Left lung (tissue), 10 donors: Measurements from ENCODE around the gene KXD1. TPM values are rescaled to one million over a fixed set of nuclear protein-coding genes. Genes with fewer than 3 reads are reported as not detected.

Source experiments
- ATAC-seq: fragments of 200-7000 bp; cut with Tn5 transposase; one replicate; pipeline ENCODE4 v1.9.1; 2020; ENCODE audit warnings: moderate library complexity
- DNase-seq, 4 donors: peaks; one replicate each; pipeline ENCODE4 v3.0.0-alpha.2; 2013 to 2020
- H3K27ac ChIP-seq, 2 donors: fragments of 200-600 bp; sonication (generic) in 1 of 2; one replicate each; pipeline versions ENCODE4 v1.5.0 to v1.8.0; 2020 to 2021
- H3K27me3 ChIP-seq, 2 donors: fragments of 200-600 bp; sonication (generic) in 1 of 2; one replicate each; pipeline versions ENCODE4 v1.5.0 to v1.8.0; 2020 to 2021
- H3K36me3 ChIP-seq, 2 donors: fragments of 200-600 bp; sonication (generic) in 1 of 2; one replicate each; pipeline versions ENCODE4 v1.5.0 to v1.8.0; 2020 to 2021
- H3K4me1 ChIP-seq, 2 donors: fragments of 200-600 bp; one replicate each; pipeline ENCODE4 v1.8.0; 2021
- H3K4me3 ChIP-seq, 2 donors: fragments of 200-600 bp; sonication (generic) in 1 of 2; one replicate each; pipeline versions ENCODE4 v1.5.0 to v1.8.0; 2020 to 2021; ENCODE audit warnings: mild to moderate bottlenecking in 1 of 2
- H3K9me3 ChIP-seq, 2 donors: fragments of 200-600 bp; sonication (generic) in 1 of 2; one replicate each; pipeline versions ENCODE4 v1.5.0 to v1.8.0; 2020 to 2021
- intact Hi-C, 2 donors: fragments of 100-400 bp; cut with DNase I; formaldehyde crosslinking; loops; one replicate each; pipeline versions ENCODE4 v1.11.2 to v1.14.2; 2022
- polyA plus RNA-seq, 6 donors: library from polyadenylated mRNA; unstranded; fragments of 120-200 nt; gene quantifications; one replicate each; pipeline ENCODE4 v1.2.1, GENCODE V29; 2013; ENCODE audit not compliant: insufficient read length in 6 of 6
- total RNA-seq, 2 donors: library from RNA; stranded (reverse); fragmentation: NEBNext Ultra II Directional; extraction: Animal tissue kit (Norgen Biotek cat#: 25700); gene quantifications; one replicate each; pipeline ENCODE4 v1.2.1, GENCODE V29; 2021
- TF ChIP-seq, protein P1 (sequence below), 2 donors: fragments of 200-600 bp; sonication (generic) in 1 of 2; IDR thresholded peaks; one replicate each; pipeline versions ENCODE4 v1.5.0 to v1.8.0; 2021; ENCODE audit warnings: antibody characterized with exemption in 2 of 2
- donor health status: DM: no; HTN: yes; CAD: no.
- donor health status: DM: no; HTN: no; CAD: no.

KXD1 gene
- total and polyA plus RNA-seq, 8 donors, result 65.6 to 86.2 (median 71.2) TPM

DNA sequence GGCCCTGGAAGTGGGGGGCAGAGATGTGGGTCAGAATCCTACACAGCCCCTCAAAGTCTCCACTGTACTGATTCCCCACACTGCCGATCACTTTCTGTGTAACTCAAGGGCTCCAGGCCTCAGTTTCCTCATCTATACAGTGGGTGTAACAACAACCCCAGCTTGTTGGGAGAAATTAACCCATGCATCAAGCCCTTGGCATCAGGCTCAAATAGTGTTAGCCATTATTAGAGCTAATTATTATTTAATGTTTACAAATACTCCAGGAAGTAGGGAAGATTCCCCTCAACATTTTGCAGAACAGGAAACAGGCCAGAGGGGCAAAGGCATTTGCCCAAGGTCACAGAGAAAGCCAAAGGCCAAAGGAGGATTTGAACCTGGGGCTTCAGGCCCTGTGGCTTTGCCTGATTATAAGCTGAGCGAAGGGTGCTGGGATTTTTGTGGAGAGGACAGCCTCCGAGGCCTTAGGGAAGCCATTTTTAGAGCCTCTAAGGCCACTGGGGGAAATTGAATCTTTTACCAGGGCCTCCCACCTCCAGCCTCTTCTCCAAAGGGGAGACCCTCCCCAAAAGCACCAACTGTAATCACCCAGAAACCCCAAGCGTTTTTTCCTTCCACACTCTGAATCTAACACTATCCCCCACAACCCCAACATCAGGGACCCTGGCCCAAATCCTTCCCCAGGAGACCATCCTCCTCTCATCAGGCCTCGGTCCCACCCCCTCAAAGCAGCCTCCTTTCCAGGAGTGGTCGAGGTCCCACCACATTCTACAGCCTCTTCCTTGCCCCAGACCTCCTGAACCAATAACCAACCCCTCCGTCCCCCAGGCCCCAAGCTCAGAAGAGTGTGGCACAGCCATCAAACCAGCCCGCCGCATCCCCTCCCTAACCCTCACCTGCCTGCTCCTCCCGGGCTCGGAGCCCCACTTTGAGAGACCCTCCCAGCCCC, 15.4 kb upstream of the KXD1 start:
- Histone ChIP-seq H3K27me3 (no peaks in the 10 kb centered on the region), H3K36me3 (peaks cover 0 to 45% of the 10 kb centered on the region in 2 donors), H3K4me3 (peak overlapping the region; percentile 31 to 49), H3K27ac (peak overlapping the region; percentile 79 to 89), H3K4me1 (peaks cover 0 to 27% of the 10 kb centered on the region in 2 donors), H3K9me3 (no peaks in the 10 kb centered on the region)
- ATAC-seq, result no peak
- intact Hi-C loops, result no loop called here
- TF ChIP-seq, protein P1, sequence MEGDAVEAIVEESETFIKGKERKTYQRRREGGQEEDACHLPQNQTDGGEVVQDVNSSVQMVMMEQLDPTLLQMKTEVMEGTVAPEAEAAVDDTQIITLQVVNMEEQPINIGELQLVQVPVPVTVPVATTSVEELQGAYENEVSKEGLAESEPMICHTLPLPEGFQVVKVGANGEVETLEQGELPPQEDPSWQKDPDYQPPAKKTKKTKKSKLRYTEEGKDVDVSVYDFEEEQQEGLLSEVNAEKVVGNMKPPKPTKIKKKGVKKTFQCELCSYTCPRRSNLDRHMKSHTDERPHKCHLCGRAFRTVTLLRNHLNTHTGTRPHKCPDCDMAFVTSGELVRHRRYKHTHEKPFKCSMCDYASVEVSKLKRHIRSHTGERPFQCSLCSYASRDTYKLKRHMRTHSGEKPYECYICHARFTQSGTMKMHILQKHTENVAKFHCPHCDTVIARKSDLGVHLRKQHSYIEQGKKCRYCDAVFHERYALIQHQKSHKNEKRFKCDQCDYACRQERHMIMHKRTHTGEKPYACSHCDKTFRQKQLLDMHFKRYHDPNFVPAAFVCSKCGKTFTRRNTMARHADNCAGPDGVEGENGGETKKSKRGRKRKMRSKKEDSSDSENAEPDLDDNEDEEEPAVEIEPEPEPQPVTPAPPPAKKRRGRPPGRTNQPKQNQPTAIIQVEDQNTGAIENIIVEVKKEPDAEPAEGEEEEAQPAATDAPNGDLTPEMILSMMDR (IDR thresholded peaks at IDR 0.05), result no peak
- DNase-seq, result peak in 1 of 4 donors; percentile 6

DNA sequence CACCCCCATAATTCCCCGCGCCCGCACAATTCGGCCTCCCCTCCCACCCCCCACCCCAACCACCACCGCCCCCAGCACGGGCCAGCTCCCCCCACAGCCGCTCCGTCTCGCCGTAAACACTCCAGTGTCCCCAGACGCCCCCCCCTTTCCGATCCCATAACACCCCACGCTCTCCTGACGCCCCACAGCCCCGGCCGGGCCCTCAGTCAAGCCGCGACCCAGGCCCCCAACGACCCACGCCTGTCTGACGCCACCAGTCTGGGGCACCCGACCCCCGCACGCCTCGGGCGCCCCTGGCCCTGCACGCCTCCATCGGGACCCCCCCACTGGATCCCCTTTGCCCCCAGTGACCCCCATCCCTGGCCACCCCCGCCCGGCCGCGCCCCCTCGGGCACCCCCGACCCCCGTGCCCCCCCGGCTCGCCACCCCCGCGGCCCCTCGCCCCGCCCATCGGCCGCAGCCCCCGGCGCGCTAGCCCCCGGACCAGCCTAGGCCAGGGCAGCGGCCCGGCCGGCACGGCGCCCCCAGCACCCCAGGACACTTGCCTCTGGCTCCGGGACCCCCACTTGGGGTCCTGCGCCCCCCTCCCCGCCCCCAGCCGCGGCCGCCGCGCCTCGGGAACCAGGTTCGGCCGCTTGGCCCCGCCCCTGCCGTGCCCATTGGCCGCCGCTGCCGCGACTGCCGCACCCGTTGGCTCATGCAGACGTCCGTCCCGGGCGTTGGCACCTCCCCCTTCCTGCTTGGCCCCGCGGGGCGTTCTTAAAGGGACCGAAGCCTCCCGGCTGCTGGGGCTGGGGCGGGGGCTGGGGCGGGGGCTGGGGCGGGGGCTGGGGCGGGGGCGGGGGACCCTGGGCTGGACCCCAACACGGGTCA, 14.5 kb upstream of the KXD1 start, which contains the start of gene FKBP8:
Gene FKBP8, minus strand, starts transcription at position 633 of the 873 bp plus-strand sequence. CDS start 1,603 bp downstream, outside the sequence.
- intact Hi-C loops, result no loop called here
- H3K4me3 ChIP-seq, result peak within 1 kb of the TSS; percentile 31 to 49
- H3K27ac ChIP-seq, result peak within 1 kb of the TSS; percentile 79 to 89
- H3K27me3 ChIP-seq, result no peaks in the 10 kb centered on the region
- ATAC-seq (peak; percentile 99), DNase-seq (peak; percentile 86 to 96 (median 95))
- peaks cover 0 to 36% of the 10 kb centered on the region in 2 donors for H3K36me3 ChIP-seq
- TF ChIP-seq, protein P1 (IDR thresholded peaks at IDR 0.05), result no peak
- peaks cover 0 to 27% of the 10 kb centered on the region in 2 donors for H3K4me1 ChIP-seq
- no peaks in the 10 kb centered on the region for H3K9me3 ChIP-seq

DNA sequence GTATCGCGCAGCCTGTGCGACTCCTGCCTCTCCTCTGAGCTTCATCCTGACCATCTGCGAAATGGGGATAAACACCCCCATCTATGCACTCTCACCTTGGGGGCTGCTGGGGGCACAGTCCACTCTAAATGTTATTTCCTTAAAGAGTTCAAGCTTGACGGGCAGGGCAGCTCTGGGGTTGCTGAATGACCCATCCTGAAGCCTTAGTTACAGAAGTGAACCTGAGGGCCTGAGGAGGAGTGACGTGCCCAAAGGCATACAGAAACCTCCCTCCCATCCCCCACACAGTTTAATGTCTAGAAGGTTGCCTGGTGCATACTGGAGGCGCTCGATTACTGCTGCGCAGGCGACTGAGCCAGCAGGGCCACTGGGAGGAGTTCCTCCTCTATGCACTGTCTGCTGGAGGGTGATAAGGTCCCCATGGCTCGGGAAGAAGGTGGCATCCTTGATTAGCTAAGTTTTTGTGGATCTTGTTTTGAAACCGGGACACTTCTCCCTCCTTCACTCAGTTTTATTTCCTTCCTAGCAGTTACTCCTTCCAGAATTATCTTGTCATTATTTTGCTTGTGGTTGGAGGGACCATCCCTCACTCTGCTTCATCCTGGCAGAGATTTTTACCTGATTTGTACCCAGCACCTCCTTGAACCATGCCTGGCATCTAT, 13.7 kb upstream of the KXD1 start:
- intact Hi-C loops, result no loop called here
- TF ChIP-seq, protein P1 (IDR thresholded peaks at IDR 0.05), result no peak
- peak in 2 of 4 donors; percentile 80 to 86 for DNase-seq

DNA sequence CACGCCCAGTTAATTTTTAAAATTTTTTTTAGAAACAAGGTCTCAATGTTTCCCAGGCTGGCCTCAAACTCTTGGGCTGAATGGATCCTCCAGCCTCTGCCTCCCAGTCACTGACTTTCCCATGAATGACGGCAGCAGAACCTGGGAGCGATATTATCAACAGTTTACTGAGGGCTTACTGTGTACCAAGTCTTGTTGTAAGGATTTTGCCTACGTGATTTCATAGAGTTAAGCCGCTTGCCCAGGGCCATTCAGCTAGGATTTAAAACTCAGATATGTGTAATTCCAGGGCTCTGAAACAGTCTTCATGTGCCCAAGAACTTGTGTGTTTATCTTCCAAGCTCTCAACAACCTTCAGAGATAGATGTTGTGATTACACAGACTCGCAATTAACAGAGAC, 6.0 kb upstream of the KXD1 start:
- TF ChIP-seq, protein P1 (IDR thresholded peaks at IDR 0.05), result no peak
- Histone ChIP-seq H3K9me3 (no peaks in the 10 kb centered on the region), H3K4me3 (no peak overlapping the region), H3K36me3 (no peaks in the 10 kb centered on the region), H3K4me1 (no peaks in the 10 kb centered on the region), H3K27ac (no peak overlapping the region), H3K27me3 (no peaks in the 10 kb centered on the region)
- DNase-seq (no peak), ATAC-seq (no peak)
- intact Hi-C loops, result no loop called here

More for the DNA sequence above, 13.7 kb upstream of the KXD1 start:
- peak; percentile 87 for ATAC-seq
- Histone ChIP-seq H3K9me3 (no peaks in the 10 kb centered on the region), H3K36me3 (peaks cover 0 to 28% of the 10 kb centered on the region in 2 donors), H3K4me3 (peak overlapping the region; percentile 31 to 49), H3K4me1 (peaks cover 0 to 27% of the 10 kb centered on the region in 2 donors), H3K27ac (peak overlapping the region; percentile 79 to 89), H3K27me3 (no peaks in the 10 kb centered on the region)
